Stimulated activated naive CD4-positive, alpha-beta T cell treated with Interleukin-2 at 50 U/mL for 16 hours (primary cell): Measurements from ENCODE around the gene CABP5.

Source experiments
- DNase-seq: peaks from one replicate; lab custom pipeline; 2025; lab: John Stamatoyannopoulos, UW

Gene CABP5

GRCh38 chr19:48030073-48030472 is 13.8 kb downstream of the CABP5 start:
- no peak for DNase-seq

- no peak for DNase-seq
These were observed 14.4 kb downstream of the CABP5 start for GRCh38 chr19:48029431-48029830.

- no peak for DNase-seq
These were observed 18.4 kb downstream of the CABP5 start for GRCh38 chr19:48025480-48025879.

- no peak for DNase-seq
These were observed 20.4 kb downstream of the CABP5 start for GRCh38 chr19:48023518-48023917.

GRCh38 chr19:48023011-48023410 is 20.9 kb downstream of the CABP5 start:
- DNase-seq = no peak

GRCh38 chr19:48020686-48021085 is 23.2 kb downstream of the CABP5 start:
- DNase-seq = no peak

- DNase-seq = no peak
These were observed 32.7 kb downstream of the CABP5 start for GRCh38 chr19:48010932-48011758.

- no peak for DNase-seq
These were observed 37.1 kb downstream of the CABP5 start for GRCh38 chr19:48006762-48007161.

GRCh38 chr19:48004236-48004635 is 39.6 kb downstream of the CABP5 start:
- no peak for DNase-seq

GRCh38 chr19:48000846-48001245 is 43.0 kb downstream of the CABP5 start:
- DNase-seq = no peak

GRCh38 chr19:47998800-47999199 is 45.1 kb downstream of the CABP5 start:
- no peak for DNase-seq

GRCh38 chr19:47996230-47996727 is 47.6 kb downstream of the CABP5 start:
- DNase-seq = no peak

GRCh38 chr19:47994209-47994802 is 49.6 kb downstream of the CABP5 start, which contains the start of gene ELSPBP1:
ELSPBP1 (plus strand) TSS chr19:47994632; CDS start chr19:48008668, 14,036 bp downstream.
- DNase-seq = no peak

GRCh38 chr19:47992070-47992469 is 51.8 kb downstream of the CABP5 start, which contains the start of gene BSPH1:
BSPH1 (minus strand) TSS chr19:47992170; CDS start chr19:47992081, 89 bp downstream.
- no peak for DNase-seq

- DNase-seq = no peak
These were observed 52.6 kb downstream of the CABP5 start for GRCh38 chr19:47991191-47991808.
